ENCODE measurements around the gene ADAP1.
"Not testable (repeated sequence)": the region's sequence is repeated elsewhere in the genome, so short reads cannot be mapped to it uniquely, and the experiment has no call there.

The ADAP1 gene

GRCh38 chr7:925601-926000 lies 28.9 kb downstream of the ADAP1 start:
- no peak for DNase-seq (ENCODE audit: low read depth)
- TF ChIP-seq, protein P1, sequence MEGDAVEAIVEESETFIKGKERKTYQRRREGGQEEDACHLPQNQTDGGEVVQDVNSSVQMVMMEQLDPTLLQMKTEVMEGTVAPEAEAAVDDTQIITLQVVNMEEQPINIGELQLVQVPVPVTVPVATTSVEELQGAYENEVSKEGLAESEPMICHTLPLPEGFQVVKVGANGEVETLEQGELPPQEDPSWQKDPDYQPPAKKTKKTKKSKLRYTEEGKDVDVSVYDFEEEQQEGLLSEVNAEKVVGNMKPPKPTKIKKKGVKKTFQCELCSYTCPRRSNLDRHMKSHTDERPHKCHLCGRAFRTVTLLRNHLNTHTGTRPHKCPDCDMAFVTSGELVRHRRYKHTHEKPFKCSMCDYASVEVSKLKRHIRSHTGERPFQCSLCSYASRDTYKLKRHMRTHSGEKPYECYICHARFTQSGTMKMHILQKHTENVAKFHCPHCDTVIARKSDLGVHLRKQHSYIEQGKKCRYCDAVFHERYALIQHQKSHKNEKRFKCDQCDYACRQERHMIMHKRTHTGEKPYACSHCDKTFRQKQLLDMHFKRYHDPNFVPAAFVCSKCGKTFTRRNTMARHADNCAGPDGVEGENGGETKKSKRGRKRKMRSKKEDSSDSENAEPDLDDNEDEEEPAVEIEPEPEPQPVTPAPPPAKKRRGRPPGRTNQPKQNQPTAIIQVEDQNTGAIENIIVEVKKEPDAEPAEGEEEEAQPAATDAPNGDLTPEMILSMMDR (conservative IDR thresholded peaks at IDR 0.05; ENCODE audit: control insufficient read depth, insufficient read depth, low read depth, low read length) = no peak
- H3K4me3 ChIP-seq (ENCODE audit: control insufficient read depth, low read depth, low read length) = no peak overlapping the region

- DNase-seq (ENCODE audit: low read depth) = no peak
- TF ChIP-seq, protein P1 (conservative IDR thresholded peaks at IDR 0.05; ENCODE audit: control insufficient read depth, insufficient read depth, low read depth, low read length) = no peak
- no peak overlapping the region for H3K4me3 ChIP-seq (ENCODE audit: control insufficient read depth, low read depth, low read length)
Measured at GRCh38 chr7:924541-925231, 29.8 kb downstream of the ADAP1 start.

GRCh38 chr7:924042-924441 lies 30.4 kb downstream of the ADAP1 start:
- not testable (repeated sequence) for H3K4me3 ChIP-seq (ENCODE audit: control insufficient read depth, low read depth, low read length); DNase-seq (ENCODE audit: low read depth)

DNA sequence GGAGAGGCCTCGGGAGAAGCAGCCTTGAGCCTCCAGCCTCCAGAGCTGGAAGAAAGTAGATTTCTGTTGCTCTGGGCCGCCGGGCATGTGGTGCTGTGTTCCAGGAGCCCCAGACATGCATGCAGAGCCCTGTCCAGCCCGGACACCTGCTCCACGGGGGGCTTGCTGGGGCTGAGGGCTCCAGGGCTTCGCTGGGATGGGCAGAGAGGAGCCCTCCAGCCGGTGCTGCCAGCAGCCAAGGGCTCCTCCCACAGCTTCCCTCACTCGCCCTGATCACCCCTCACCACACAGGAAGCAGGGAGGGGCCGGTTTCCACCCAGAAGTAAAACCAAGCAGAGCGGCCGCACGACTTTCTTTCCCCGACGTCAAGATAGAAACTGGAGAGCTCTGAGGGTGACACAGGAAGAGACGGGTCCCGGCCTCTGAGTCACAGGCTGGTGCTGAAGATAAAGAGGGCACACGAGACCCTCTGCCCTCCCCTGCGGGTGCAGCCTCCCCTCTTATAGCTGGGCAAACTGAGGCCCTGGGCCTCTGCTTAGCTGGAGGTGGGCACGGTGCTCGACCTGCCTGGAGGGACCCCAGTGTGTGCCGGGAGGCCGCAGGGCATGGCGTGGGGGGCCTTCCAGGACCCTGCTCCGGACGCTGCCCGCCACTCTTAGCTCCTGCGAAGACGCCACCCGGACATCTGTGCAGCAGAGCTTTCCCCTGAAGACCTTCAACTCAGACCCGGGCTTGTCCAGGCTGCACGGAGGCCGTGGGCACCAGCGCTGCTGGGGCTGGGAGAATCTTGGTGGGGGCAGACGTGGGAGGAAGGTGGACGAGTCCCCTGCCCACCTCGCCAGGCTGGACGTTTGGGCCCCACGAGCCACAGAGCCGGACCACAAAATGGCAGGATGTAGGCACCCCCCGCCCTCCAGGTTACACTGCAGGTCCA lies 31.1 kb downstream of the ADAP1 start:
- TF ChIP-seq, protein P1 (conservative IDR thresholded peaks at IDR 0.05; ENCODE audit: control insufficient read depth, insufficient read depth, low read depth, low read length) = no peak
- H3K4me3 ChIP-seq (ENCODE audit: control insufficient read depth, low read depth, low read length) = no peak overlapping the region
- no peak for DNase-seq (ENCODE audit: low read depth)

- no peak for DNase-seq (ENCODE audit: low read depth)
- TF ChIP-seq, protein P1 (conservative IDR thresholded peaks at IDR 0.05; ENCODE audit: control insufficient read depth, insufficient read depth, low read depth, low read length) = no peak
- no peak overlapping the region for H3K4me3 ChIP-seq (ENCODE audit: control insufficient read depth, low read depth, low read length)
Measured at GRCh38 chr7:922334-923107, 32.0 kb downstream of the ADAP1 start.

DNA sequence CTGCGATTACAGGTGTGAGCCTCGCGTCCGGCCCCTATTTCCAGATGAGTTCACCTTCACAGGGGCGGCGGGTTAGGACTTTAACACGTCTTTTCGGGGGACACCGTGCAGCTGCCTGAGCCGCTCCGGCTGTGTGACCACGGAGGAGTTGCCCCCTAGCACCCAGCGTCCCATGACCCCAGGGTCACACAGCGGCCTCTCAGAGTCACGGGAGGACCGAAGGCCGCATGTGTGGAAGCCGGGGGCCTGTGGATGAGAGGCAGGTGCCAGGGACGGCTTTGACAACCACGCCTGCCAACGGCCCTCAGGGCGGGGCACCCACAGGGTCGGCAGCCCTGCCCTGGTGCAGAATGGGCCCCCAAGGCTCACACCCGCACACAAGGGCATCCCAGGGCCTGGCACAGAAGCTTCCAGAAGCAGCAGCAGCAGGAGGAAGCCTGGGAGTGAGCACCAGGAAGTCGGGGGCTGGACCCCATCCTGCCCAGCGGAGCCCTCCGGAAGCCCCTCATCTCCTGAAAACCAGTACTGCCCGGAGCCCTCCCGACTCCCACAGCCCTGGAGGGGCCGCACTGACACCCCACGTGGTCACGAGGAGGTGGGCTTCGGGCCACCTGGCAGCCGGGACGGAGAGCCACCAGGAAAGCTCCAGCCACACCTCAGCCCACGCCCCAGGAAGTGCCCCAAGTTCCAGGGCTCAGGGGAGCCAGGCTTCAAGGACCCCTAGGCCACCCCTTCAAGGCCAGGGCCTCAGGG lies 32.7 kb downstream of the ADAP1 start:
- H3K4me3 ChIP-seq (ENCODE audit: control insufficient read depth, low read depth, low read length) = no peak overlapping the region
- DNase-seq (ENCODE audit: low read depth) = no peak
- TF ChIP-seq, protein P1 (conservative IDR thresholded peaks at IDR 0.05; ENCODE audit: control insufficient read depth, insufficient read depth, low read depth, low read length) = no peak

Measured in fibroblast of mammary gland (primary cell).